ENCODE results near the gene IGSF11.
"Not testable (repeated sequence)": the region's sequence is repeated elsewhere in the genome, so short reads cannot be mapped to it uniquely, and the experiment has no call there.

The IGSF11 gene, protein sequence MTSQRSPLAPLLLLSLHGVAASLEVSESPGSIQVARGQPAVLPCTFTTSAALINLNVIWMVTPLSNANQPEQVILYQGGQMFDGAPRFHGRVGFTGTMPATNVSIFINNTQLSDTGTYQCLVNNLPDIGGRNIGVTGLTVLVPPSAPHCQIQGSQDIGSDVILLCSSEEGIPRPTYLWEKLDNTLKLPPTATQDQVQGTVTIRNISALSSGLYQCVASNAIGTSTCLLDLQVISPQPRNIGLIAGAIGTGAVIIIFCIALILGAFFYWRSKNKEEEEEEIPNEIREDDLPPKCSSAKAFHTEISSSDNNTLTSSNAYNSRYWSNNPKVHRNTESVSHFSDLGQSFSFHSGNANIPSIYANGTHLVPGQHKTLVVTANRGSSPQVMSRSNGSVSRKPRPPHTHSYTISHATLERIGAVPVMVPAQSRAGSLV
- long read RNA-seq, result 0 reads

DNA sequence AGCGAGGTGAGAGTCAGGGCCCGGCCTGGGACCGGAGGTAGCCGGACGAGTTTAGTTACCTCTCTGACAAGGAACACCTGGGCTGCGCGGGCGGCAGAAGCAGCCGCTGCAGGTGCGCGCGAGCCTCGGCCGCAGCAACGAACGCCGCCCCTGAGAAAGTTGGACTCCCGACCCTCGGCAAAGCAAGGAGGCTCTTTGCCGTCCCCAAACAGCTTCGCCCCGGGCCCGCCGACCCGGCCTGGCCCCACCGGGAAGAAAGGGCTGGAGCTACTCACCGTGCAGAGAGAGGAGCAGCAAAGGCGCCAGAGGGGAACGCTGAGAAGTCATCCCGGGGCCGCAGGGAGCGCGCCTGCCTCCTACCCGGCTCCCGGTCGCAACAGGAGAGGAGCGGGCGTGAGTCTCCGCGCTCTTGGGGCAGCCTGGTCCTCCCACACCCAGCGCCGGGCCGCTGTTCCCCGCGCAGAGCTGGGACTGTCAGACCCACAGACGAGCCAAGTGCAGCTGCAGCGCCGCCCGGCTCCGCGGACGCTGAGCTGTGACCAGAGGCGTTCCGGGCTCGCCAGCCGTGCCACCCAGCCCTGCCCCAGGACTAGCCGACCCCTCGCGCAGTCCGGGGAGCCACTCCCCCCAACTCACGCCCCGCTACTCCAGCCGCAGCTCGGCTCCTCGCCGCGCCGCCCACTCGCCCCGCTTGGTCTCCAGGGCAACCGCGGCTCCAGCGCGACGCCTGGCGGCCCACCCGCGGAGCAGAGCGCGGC, at the start of gene IGSF11:
TSS of gene IGSF11 (minus strand) at position 591 of the 758 bp plus-strand sequence. CDS start at position 327, 264 bp downstream.
- H3K27ac ChIP-seq (replicated peaks), result no peak within 1 kb of the TSS
- DNase-seq (ENCODE audit: low read depth in 1 of 2, low spot score in 1 of 2), result peak in 1 of 2 experiments; percentile 19
- H3K4me3 ChIP-seq (replicated peaks; ENCODE audit: insufficient read depth, low read length), result peak within 1 kb of the TSS; percentile 51

GRCh38 chr3:119080364-119080763, 45.7 kb upstream of the IGSF11 start:
- Histone ChIP-seq H3K27ac (replicated peaks) (no peak overlapping the region), H3K27me3 (ENCODE audit: insufficient read depth, poor library complexity, severe bottlenecking) (no peaks in the 10 kb centered on the region), H3K4me3 (replicated peaks; ENCODE audit: insufficient read depth, low read length) (no peak overlapping the region)
- TF ChIP-seq POLR2AphosphoS5 (IDR thresholded peaks at IDR 0.05; ENCODE audit: low read depth), result no peak
- TF ChIP-seq, protein P1, sequence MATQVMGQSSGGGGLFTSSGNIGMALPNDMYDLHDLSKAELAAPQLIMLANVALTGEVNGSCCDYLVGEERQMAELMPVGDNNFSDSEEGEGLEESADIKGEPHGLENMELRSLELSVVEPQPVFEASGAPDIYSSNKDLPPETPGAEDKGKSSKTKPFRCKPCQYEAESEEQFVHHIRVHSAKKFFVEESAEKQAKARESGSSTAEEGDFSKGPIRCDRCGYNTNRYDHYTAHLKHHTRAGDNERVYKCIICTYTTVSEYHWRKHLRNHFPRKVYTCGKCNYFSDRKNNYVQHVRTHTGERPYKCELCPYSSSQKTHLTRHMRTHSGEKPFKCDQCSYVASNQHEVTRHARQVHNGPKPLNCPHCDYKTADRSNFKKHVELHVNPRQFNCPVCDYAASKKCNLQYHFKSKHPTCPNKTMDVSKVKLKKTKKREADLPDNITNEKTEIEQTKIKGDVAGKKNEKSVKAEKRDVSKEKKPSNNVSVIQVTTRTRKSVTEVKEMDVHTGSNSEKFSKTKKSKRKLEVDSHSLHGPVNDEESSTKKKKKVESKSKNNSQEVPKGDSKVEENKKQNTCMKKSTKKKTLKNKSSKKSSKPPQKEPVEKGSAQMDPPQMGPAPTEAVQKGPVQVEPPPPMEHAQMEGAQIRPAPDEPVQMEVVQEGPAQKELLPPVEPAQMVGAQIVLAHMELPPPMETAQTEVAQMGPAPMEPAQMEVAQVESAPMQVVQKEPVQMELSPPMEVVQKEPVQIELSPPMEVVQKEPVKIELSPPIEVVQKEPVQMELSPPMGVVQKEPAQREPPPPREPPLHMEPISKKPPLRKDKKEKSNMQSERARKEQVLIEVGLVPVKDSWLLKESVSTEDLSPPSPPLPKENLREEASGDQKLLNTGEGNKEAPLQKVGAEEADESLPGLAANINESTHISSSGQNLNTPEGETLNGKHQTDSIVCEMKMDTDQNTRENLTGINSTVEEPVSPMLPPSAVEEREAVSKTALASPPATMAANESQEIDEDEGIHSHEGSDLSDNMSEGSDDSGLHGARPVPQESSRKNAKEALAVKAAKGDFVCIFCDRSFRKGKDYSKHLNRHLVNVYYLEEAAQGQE (IDR thresholded peaks at IDR 0.05; ENCODE audit: insufficient replicate concordance, low read depth), result no peak
- TF ChIP-seq, protein P2, sequence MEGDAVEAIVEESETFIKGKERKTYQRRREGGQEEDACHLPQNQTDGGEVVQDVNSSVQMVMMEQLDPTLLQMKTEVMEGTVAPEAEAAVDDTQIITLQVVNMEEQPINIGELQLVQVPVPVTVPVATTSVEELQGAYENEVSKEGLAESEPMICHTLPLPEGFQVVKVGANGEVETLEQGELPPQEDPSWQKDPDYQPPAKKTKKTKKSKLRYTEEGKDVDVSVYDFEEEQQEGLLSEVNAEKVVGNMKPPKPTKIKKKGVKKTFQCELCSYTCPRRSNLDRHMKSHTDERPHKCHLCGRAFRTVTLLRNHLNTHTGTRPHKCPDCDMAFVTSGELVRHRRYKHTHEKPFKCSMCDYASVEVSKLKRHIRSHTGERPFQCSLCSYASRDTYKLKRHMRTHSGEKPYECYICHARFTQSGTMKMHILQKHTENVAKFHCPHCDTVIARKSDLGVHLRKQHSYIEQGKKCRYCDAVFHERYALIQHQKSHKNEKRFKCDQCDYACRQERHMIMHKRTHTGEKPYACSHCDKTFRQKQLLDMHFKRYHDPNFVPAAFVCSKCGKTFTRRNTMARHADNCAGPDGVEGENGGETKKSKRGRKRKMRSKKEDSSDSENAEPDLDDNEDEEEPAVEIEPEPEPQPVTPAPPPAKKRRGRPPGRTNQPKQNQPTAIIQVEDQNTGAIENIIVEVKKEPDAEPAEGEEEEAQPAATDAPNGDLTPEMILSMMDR (IDR thresholded peaks at IDR 0.05; ENCODE audit: insufficient read depth, low read length), result no peak
- TF ChIP-seq SPI1 (IDR thresholded peaks at IDR 0.05; ENCODE audit: borderline replicate concordance, low read depth), result no peak
- TF ChIP-seq GABPA (IDR thresholded peaks at IDR 0.05; ENCODE audit: low read depth), result no peak
- DNase-seq (ENCODE audit: low read depth in 1 of 2, low spot score in 1 of 2), result no peak

More for the DNA sequence above, at the start of gene IGSF11:
- peaks cover 24% of the 10 kb centered on the region for H3K27me3 ChIP-seq (ENCODE audit: insufficient read depth, poor library complexity, severe bottlenecking)
- TF ChIP-seq SPI1 (IDR thresholded peaks at IDR 0.05; ENCODE audit: borderline replicate concordance, low read depth), result no peak
- TF ChIP-seq GABPA (IDR thresholded peaks at IDR 0.05; ENCODE audit: low read depth), result no peak
- no peak for TF ChIP-seq POLR2AphosphoS5 (IDR thresholded peaks at IDR 0.05; ENCODE audit: low read depth)
- TF ChIP-seq, protein P1 (IDR thresholded peaks at IDR 0.05; ENCODE audit: insufficient replicate concordance, low read depth), result no peak
- TF ChIP-seq, protein P2 (IDR thresholded peaks at IDR 0.05; ENCODE audit: insufficient read depth, low read length), result no peak

DNA sequence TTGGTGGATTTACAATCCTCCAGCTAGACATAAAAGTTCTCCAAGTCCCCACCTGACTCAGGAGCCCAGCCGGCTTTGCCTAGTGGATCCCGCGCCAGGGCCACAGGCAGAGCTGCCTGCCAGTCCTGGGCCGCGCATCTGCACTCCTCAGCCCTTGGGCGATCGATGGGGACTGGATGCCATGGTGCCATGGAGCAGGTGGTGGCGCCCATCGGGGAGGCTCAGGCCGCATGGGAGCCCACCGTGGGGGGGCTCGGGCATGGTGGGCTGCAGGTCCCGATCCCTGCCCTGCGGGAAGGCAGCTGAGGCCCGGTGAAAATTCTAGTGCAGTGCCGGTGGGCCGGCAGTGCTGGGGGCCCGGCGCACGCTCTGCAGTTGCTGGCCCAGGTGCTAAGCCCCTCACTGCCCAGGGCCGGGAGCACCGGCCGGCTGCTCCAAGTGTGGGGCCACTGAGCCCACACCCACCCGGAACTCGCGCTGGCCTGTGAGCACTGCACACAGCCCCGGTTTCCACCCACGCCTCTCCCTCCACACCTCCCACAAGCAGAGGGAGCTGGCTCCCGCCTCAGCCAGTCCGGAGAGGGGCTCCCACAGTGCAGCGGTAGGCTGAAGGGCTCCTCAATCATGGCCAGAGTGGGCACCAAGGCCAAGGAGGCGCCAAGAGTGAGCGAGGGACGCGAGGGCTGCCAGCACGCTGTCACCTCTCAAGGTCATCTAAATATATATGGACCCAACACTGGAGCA, 38.8 kb upstream of the IGSF11 start:
- Histone ChIP-seq H3K27me3 (ENCODE audit: insufficient read depth, poor library complexity, severe bottlenecking) (no peaks in the 10 kb centered on the region), H3K4me3 (replicated peaks; ENCODE audit: insufficient read depth, low read length) (no peak overlapping the region), H3K27ac (replicated peaks) (no peak overlapping the region)
- TF ChIP-seq, protein P2 (IDR thresholded peaks at IDR 0.05; ENCODE audit: insufficient read depth, low read length), result no peak
- TF ChIP-seq GABPA (IDR thresholded peaks at IDR 0.05; ENCODE audit: low read depth), result no peak
- DNase-seq (ENCODE audit: low read depth in 1 of 2, low spot score in 1 of 2), result no peak

GRCh38 chr3:119072451-119072850, 37.8 kb upstream of the IGSF11 start:
- DNase-seq (ENCODE audit: low read depth in 1 of 2, low spot score in 1 of 2); H3K27me3 ChIP-seq (ENCODE audit: insufficient read depth, poor library complexity, severe bottlenecking): not testable (repeated sequence)

More at GRCh38 chr3:119072451-119072850, 37.8 kb upstream of the IGSF11 start:
- not testable (repeated sequence) for H3K4me3 ChIP-seq (replicated peaks; ENCODE audit: insufficient read depth, low read length); H3K27ac ChIP-seq (replicated peaks)
